GM12878 (cell line): ENCODE data around the gene CLIC5. TPM values are rescaled to one million over a fixed set of nuclear protein-coding genes. Genes with fewer than 3 reads are reported as not detected.

Experiments
- ATAC-seq: fragments of 200-7000 bp; cut with Tn5 transposase; 3 replicates; pipeline ENCODE4 v1.9.1; 2020; ENCODE audit warnings: mild to moderate bottlenecking, moderate library complexity
- BruUV-seq: library from RNA; stranded (reverse); fragments of 400-500 nt; replicated peaks from 2 replicates; lab custom pipeline; 2021; lab: Mats Ljungman, UMichigan
- CTCF ChIA-PET: fragments of 300-600 bp; sonication (Branson Sonifier 250); formaldehyde crosslinking; extraction: SDS; loops from one replicate; lab custom pipeline; 2021; ENCODE audit warnings: inconsistent platforms; lab: Yijun Ruan, JAX
- POLR2A ChIA-PET: fragments of 350-600 bp; formaldehyde crosslinking; extraction: SDS; loops from one replicate; lab custom pipeline; 2021; ENCODE audit warnings: inconsistent platforms; lab: Charles Lee
- RAD21 ChIA-PET: fragments of 300-600 bp; sonication (Branson Sonifier 250); formaldehyde crosslinking; loops from one replicate; lab custom pipeline; 2023; ENCODE audit warnings: antibody characterized with exemption; ENCODE audit not compliant: unreplicated experiment; lab: Charles Lee
- SMC1A ChIA-PET: fragments of 300-600 bp; sonication (Branson Sonifier 250); formaldehyde crosslinking; loops from one replicate; lab custom pipeline; 2023; ENCODE audit not compliant: unreplicated experiment, uncharacterized antibody; lab: Charles Lee
- DNase-seq: peaks from one replicate; pipeline ENCODE4 v3.0.0-alpha.2; 2011; ENCODE audit warnings: low read depth, low spot score
- FAIRE-seq: peaks from 3 replicates; lab custom pipeline; 2011; peaks lifted over from hg19 to GRCh38; lab: Jason Lieb, UNC
- H2AFZ ChIP-seq: 2 replicates; pipeline ENCODE4 v1.6.0; 2011; ENCODE audit warnings: low read depth, low read length, control low read depth; ENCODE audit not compliant: control insufficient read depth
- H3K27ac ChIP-seq: 2 replicates; pipeline ENCODE4 v1.5.1; 2011; ENCODE audit warnings: control low read depth; ENCODE audit not compliant: control insufficient read depth, insufficient read depth
- H3K27me3 ChIP-seq, 2 experiments: replicated peaks in 1 of 2; 2 replicates each; pipeline versions ENCODE4 v1.6.0 to v1.6.1; 2011; ENCODE audit warnings: low read length in 1 of 2; ENCODE audit not compliant: control insufficient read depth in 2 of 2, insufficient read depth in 2 of 2
- H3K36me3 ChIP-seq, 2 experiments: 2 replicates each; pipeline ENCODE4 v1.5.1; 2011; ENCODE audit warnings: low read length in 1 of 2; ENCODE audit not compliant: control insufficient read depth in 2 of 2, insufficient read depth in 2 of 2
- H3K4me1 ChIP-seq: 2 replicates; pipeline ENCODE4 v1.6.1; 2011; ENCODE audit warnings: mild to moderate bottlenecking, low read length, moderate library complexity, mixed read lengths; ENCODE audit not compliant: control insufficient read depth, insufficient read depth
- H3K4me2 ChIP-seq: 2 replicates; pipeline ENCODE4 v1.6.0; 2011; ENCODE audit warnings: control low read depth; ENCODE audit not compliant: control insufficient read depth, insufficient read depth
- H3K4me3 ChIP-seq: fragments of 200-600 bp; sonication (generic); 2 replicates; pipeline ENCODE4 v1.5.1; 2016
- H3K79me2 ChIP-seq: 2 replicates; pipeline ENCODE4 v1.6.0; 2011; ENCODE audit warnings: low read length; ENCODE audit not compliant: control insufficient read depth, insufficient read depth
- H3K9ac ChIP-seq: 2 replicates; pipeline ENCODE4 v1.8.0; 2011; ENCODE audit warnings: low read length, control low read depth, mixed read lengths; ENCODE audit not compliant: control insufficient read depth, insufficient read depth
- H3K9me3 ChIP-seq: replicated peaks from 3 replicates; pipeline ENCODE4 v1.5.1; 2011; ENCODE audit warnings: mild to moderate bottlenecking, low read length; ENCODE audit not compliant: control insufficient read depth, insufficient read depth
- H4K20me1 ChIP-seq: 2 replicates; pipeline ENCODE4 v1.6.0; 2011; ENCODE audit not compliant: control insufficient read depth, insufficient read depth
- CHD1 ChIP-seq: IDR thresholded peaks from 2 replicates; pipeline ENCODE4 v1.6.1; 2012; ENCODE audit warnings: low read depth, low read length, improper control_type of control experiment
- E4F1 ChIP-seq: fragments of 450-650 bp; IDR thresholded peaks from 2 replicates; pipeline ENCODE4 v1.6.1; 2018; ENCODE audit warnings: borderline replicate concordance, mild to moderate bottlenecking; ENCODE audit not compliant: partially characterized antibody
- HCFC1 ChIP-seq: fragments of 150-350 bp; IDR thresholded peaks from 2 replicates; pipeline ENCODE4 v1.6.1; 2014; ENCODE audit warnings: low read length
- MTA3 ChIP-seq: IDR thresholded peaks from 2 replicates; pipeline ENCODE4 v1.6.1; 2012; ENCODE audit warnings: low read length, inconsistent platforms, borderline replicate concordance
- NFIC ChIP-seq: IDR thresholded peaks from 2 replicates; pipeline ENCODE4 v1.6.1; 2012; ENCODE audit warnings: low read depth, mild to moderate bottlenecking, inconsistent platforms, low read length, moderate library complexity
- NR2C1 ChIP-seq: fragments of 450-650 bp; IDR thresholded peaks from 2 replicates; pipeline ENCODE4 v1.6.1; 2017; ENCODE audit warnings: antibody characterized with exemption, mild to moderate bottlenecking, moderate library complexity
- POLR2AphosphoS5 ChIP-seq: IDR thresholded peaks from 2 replicates; pipeline ENCODE4 v1.6.1; 2011; ENCODE audit warnings: mild to moderate bottlenecking, low read length, inconsistent platforms
- RUNX3 ChIP-seq: IDR thresholded peaks from 2 replicates; pipeline ENCODE4 v1.6.1; 2012; ENCODE audit warnings: low read length, inconsistent platforms
- SMC3 ChIP-seq: IDR thresholded peaks from 2 replicates; pipeline ENCODE4 v1.6.1; 2011; ENCODE audit warnings: low read length, improper control_type of control experiment, borderline replicate concordance
- STAT1 ChIP-seq: fragments of 450-650 bp; conservative IDR thresholded peaks from 2 replicates; pipeline ENCODE4 v1.6.1; 2014; ENCODE audit warnings: antibody characterized with exemption, mild to moderate bottlenecking
- TBL1XR1 ChIP-seq: IDR thresholded peaks from 2 replicates; pipeline ENCODE4 v1.6.1; 2012; ENCODE audit warnings: low read depth, low read length, improper control_type of control experiment
- TCF12 ChIP-seq: IDR thresholded peaks from 2 replicates; pipeline ENCODE4 v1.6.1; 2011; ENCODE audit warnings: low read depth, mild to moderate bottlenecking, low read length
- ZBED1 ChIP-seq: IDR thresholded peaks from 2 replicates; pipeline ENCODE4 v1.6.1; 2016; ENCODE audit warnings: borderline replicate concordance
- whole genome bisulfite sequencing: methylation state at CpG from one replicate; pipeline ENCODE4 v1.1.6; 2016; ENCODE audit warnings: low lambda C conversion rate; ENCODE audit not compliant: insufficient replicate concordance, insufficient coverage; ENCODE audit errors: missing lambda C conversion rate; 5-methylcytosine and 5-hydroxymethylcytosine counted together
- in situ Hi-C: fragments of 300-500 bp; cut with MboI; formaldehyde crosslinking; loops from 9 replicates; pipeline ENCODE4 v1.14.3; 2018; ENCODE audit warnings: mixed read lengths
- intact Hi-C: fragments of 100-400 bp; cut with micrococcal nuclease; formaldehyde crosslinking; loops from one replicate; pipeline ENCODE4 v1.14.2; 2022; ENCODE audit not compliant: unreplicated experiment
- polyA plus RNA-seq, 11 experiments: library from polyadenylated mRNA; depleted of rRNA in 4 of 11; unstranded in 6 of 11; stranded (reverse) in 5 of 11; fragments of >200 nt; fragmentation: Nextera tagmentation in 4 of 11; fragmentation: Illumina TruSeq in 1 of 11; extraction: Ambion mirVana in 4 of 11; extraction: Trizol in 1 of 11; gene quantifications; 1 replicate in 1 of 11; 2 replicates in 10 of 11; pipeline versions ENCODE4 v1.2.1 to v1.2.3, GENCODE V29; 2011 to 2016; ENCODE audit warnings: inconsistent platforms in 2 of 11, missing spikeins in 2 of 11, low read depth in 1 of 11
- total RNA-seq, 4 experiments: library from RNA; depleted of rRNA in 3 of 4; stranded (reverse); fragments of >200 nt in 3 of 4; fragmentation: Illumina TruSeq in 1 of 4; extraction: Trizol in 1 of 4; gene quantifications; 2 replicates each; pipeline versions ENCODE4 v1.2.1 to v1.2.3, GENCODE V29; 2013 to 2021
- TF ChIP-seq, protein P1 (sequence below), 3 experiments: IDR thresholded peaks in 2 of 3; conservative IDR thresholded peaks in 1 of 3; 2 replicates each; pipeline ENCODE4 v1.5.1; 2011; ENCODE audit warnings: low read depth in 3 of 3, low read length in 3 of 3, mild to moderate bottlenecking in 3 of 3, control low read depth in 2 of 3, moderate library complexity in 2 of 3, inconsistent platforms in 1 of 3, mixed read lengths in 1 of 3; ENCODE audit not compliant: control insufficient read depth in 2 of 3, insufficient read depth in 1 of 3; ENCODE audit errors: extremely low read depth in 1 of 3
- TF ChIP-seq, protein P2 (sequence below): IDR thresholded peaks from 2 replicates; pipeline ENCODE4 v1.6.1; 2011; ENCODE audit warnings: low read depth, mild to moderate bottlenecking, low read length, moderate library complexity, borderline replicate concordance; ENCODE audit errors: extremely low read depth
- TF ChIP-seq, protein P3 (sequence below): fragments of 450-650 bp; IDR thresholded peaks from 2 replicates; pipeline ENCODE4 v1.6.1; 2017; ENCODE audit warnings: mild to moderate bottlenecking, moderate library complexity

CLIC5 gene
- total and polyA plus RNA-seq, 10 of the 15 experiments (the other 5 are each of a cell fraction or from before 2014, with no cell fraction given) = 0.01 to 0.08 (median 0.02) TPM; not detected in 7

DNA sequence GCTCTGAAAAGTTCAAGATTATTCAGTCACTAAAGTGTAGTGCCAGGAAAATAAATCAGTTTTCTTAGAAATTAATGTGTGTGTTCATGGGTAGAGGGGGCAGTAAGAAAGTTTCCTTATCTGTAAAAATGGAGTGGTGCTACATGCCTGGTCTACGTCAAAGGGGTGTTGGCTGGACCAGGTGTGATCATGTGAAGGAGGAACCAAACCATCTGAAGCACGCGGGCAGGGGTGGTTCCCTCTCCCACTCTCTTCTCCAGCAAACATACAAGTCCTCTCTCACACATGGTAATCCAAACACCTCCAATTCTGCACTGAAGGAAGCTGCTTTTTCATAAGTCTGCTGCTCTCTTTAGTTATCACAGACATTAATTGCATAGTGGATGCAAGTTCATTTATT is 63.1 kb downstream of the CLIC5 start:
- ChIA-PET CTCF (no interaction called here), POLR2A (no interaction called here), SMC1A (interaction anchor here (0.7 kb wide), 1 partner anchor 9 kb away, joined by 4 read pairs; no protein-coding TSS in a partner anchor), RAD21 (no interaction called here)
- WGBS = 67% methylated on average over 3 of the region's 3 CpGs
- in situ Hi-C loops (no loop called here), intact Hi-C loops (no loop called here)
- DNase-seq = no peak
- no peaks in the 10 kb centered on the region for H3K4me1 ChIP-seq
- H4K20me1 ChIP-seq = no peaks in the 10 kb centered on the region
- H3K9ac ChIP-seq = no peak overlapping the region
- no peak for ATAC-seq
- H3K4me2 ChIP-seq = no peak overlapping the region
- H3K4me3 ChIP-seq = no peak overlapping the region
- H3K79me2 ChIP-seq = no peaks in the 10 kb centered on the region
- peaks cover 0 to 2% of the 10 kb centered on the region in 2 experiments; a peak in 2 of 4 replicates for H3K27me3 ChIP-seq
- no TSS peak for BruUV-seq
- no peaks in the 10 kb centered on the region for H3K9me3 ChIP-seq
- H3K27ac ChIP-seq = no peak overlapping the region
- no peak for FAIRE-seq
- no peaks in the 10 kb centered on the region for H3K36me3 ChIP-seq
- no peak overlapping the region for H2AFZ ChIP-seq
- no peak for TF ChIP-seq ZBED1
- no peak for TF ChIP-seq TBL1XR1
- TF ChIP-seq SMC3 = no peak
- no peak for TF ChIP-seq NFIC
- TF ChIP-seq, protein P1, sequence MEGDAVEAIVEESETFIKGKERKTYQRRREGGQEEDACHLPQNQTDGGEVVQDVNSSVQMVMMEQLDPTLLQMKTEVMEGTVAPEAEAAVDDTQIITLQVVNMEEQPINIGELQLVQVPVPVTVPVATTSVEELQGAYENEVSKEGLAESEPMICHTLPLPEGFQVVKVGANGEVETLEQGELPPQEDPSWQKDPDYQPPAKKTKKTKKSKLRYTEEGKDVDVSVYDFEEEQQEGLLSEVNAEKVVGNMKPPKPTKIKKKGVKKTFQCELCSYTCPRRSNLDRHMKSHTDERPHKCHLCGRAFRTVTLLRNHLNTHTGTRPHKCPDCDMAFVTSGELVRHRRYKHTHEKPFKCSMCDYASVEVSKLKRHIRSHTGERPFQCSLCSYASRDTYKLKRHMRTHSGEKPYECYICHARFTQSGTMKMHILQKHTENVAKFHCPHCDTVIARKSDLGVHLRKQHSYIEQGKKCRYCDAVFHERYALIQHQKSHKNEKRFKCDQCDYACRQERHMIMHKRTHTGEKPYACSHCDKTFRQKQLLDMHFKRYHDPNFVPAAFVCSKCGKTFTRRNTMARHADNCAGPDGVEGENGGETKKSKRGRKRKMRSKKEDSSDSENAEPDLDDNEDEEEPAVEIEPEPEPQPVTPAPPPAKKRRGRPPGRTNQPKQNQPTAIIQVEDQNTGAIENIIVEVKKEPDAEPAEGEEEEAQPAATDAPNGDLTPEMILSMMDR (IDR thresholded peaks at IDR 0.05 in 2 of 3, conservative IDR thresholded peaks at IDR 0.05 in 1 of 3; ENCODE audit: control insufficient read depth in 2 of 3, extremely low read depth in 1 of 3, insufficient read depth in 1 of 3, low read depth in 3 of 3, low read length in 3 of 3) = no peak
- no peak for TF ChIP-seq TCF12
- TF ChIP-seq, protein P2, sequence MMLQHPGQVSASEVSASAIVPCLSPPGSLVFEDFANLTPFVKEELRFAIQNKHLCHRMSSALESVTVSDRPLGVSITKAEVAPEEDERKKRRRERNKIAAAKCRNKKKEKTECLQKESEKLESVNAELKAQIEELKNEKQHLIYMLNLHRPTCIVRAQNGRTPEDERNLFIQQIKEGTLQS = no peak
- TF ChIP-seq HCFC1 = no peak
- no peak for TF ChIP-seq CHD1
- no peak for TF ChIP-seq E4F1
- no peak for TF ChIP-seq POLR2AphosphoS5
- TF ChIP-seq, protein P3, sequence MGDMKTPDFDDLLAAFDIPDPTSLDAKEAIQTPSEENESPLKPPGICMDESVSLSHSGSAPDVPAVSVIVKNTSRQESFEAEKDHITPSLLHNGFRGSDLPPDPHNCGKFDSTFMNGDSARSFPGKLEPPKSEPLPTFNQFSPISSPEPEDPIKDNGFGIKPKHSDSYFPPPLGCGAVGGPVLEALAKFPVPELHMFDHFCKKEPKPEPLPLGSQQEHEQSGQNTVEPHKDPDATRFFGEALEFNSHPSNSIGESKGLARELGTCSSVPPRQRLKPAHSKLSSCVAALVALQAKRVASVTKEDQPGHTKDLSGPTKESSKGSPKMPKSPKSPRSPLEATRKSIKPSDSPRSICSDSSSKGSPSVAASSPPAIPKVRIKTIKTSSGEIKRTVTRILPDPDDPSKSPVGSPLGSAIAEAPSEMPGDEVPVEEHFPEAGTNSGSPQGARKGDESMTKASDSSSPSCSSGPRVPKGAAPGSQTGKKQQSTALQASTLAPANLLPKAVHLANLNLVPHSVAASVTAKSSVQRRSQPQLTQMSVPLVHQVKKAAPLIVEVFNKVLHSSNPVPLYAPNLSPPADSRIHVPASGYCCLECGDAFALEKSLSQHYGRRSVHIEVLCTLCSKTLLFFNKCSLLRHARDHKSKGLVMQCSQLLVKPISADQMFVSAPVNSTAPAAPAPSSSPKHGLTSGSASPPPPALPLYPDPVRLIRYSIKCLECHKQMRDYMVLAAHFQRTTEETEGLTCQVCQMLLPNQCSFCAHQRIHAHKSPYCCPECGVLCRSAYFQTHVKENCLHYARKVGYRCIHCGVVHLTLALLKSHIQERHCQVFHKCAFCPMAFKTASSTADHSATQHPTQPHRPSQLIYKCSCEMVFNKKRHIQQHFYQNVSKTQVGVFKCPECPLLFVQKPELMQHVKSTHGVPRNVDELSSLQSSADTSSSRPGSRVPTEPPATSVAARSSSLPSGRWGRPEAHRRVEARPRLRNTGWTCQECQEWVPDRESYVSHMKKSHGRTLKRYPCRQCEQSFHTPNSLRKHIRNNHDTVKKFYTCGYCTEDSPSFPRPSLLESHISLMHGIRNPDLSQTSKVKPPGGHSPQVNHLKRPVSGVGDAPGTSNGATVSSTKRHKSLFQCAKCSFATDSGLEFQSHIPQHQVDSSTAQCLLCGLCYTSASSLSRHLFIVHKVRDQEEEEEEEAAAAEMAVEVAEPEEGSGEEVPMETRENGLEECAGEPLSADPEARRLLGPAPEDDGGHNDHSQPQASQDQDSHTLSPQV = no peak
- TF ChIP-seq STAT1 = no peak
- no peak for TF ChIP-seq MTA3
- no peak for TF ChIP-seq RUNX3
- no peak for TF ChIP-seq NR2C1
